Measurements from ENCODE around the gene DNAH1.

The DNAH1 gene

DNA sequence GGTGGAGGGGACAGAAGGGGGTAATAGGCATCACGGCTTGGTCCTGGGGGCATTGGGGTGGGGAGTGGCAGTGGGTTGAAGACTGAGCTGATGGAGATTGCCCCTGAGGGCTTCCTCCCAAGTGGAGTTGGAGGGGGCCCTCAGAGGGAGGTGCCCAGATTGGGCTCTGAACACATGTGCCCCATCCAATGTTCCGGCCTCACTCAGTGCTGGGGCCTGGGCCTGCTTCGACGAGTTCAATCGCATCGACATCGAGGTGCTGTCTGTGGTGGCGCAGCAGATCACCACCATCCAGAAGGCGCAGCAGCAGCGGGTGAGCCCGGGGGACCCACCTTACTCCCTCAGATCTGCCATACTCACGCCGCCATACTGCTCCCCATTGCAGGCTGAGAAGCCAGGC is 45.3 kb downstream of the DNAH1 start:
- Histone ChIP-seq H2AFZ (ENCODE audit: low read length) (no peak overlapping the region), H3K79me2 (ENCODE audit: low read length) (no peaks in the 10 kb centered on the region), H3K36me3 (replicated peaks; ENCODE audit: insufficient read depth, low read length) (no peaks in the 10 kb centered on the region), H3K27ac (ENCODE audit: low read length) (no peak overlapping the region), H3K9ac (ENCODE audit: low read length) (no peak overlapping the region), H3K4me3 (ENCODE audit: low read length) (no peak overlapping the region), H3K27me3 (replicated peaks; ENCODE audit: insufficient read depth, low read length) (no peaks in the 10 kb centered on the region), H3K9me2 (replicated peaks; ENCODE audit: insufficient read depth, low read length) (no peaks in the 10 kb centered on the region), H3F3A (ENCODE audit: insufficient read depth, low read length) (no peaks in the 10 kb centered on the region), H3K4me2 (ENCODE audit: low read depth, low read length) (no peak overlapping the region), H3K9me3 (replicated peaks; ENCODE audit: insufficient read depth, low read length) (no peaks in the 10 kb centered on the region), H4K20me1 (ENCODE audit: insufficient read depth, low read length) (no peaks in the 10 kb centered on the region), H3K4me1 (ENCODE audit: low read length) (no peaks in the 10 kb centered on the region)
- TF ChIP-seq EZH2 (optimal IDR thresholded peaks at IDR 0.05; ENCODE audit: low read depth, low read length) (no peak), EZH2phosphoT487 (IDR thresholded peaks at IDR 0.05; ENCODE audit: low read length) (no peak)
- TF ChIP-seq, protein P1, sequence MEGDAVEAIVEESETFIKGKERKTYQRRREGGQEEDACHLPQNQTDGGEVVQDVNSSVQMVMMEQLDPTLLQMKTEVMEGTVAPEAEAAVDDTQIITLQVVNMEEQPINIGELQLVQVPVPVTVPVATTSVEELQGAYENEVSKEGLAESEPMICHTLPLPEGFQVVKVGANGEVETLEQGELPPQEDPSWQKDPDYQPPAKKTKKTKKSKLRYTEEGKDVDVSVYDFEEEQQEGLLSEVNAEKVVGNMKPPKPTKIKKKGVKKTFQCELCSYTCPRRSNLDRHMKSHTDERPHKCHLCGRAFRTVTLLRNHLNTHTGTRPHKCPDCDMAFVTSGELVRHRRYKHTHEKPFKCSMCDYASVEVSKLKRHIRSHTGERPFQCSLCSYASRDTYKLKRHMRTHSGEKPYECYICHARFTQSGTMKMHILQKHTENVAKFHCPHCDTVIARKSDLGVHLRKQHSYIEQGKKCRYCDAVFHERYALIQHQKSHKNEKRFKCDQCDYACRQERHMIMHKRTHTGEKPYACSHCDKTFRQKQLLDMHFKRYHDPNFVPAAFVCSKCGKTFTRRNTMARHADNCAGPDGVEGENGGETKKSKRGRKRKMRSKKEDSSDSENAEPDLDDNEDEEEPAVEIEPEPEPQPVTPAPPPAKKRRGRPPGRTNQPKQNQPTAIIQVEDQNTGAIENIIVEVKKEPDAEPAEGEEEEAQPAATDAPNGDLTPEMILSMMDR (IDR thresholded peaks at IDR 0.05; ENCODE audit: low read length): no peak
- DNase-seq: no peak

- Histone ChIP-seq H3K4me1 (ENCODE audit: low read length) (no peaks in the 10 kb centered on the region), H3K9me3 (replicated peaks; ENCODE audit: insufficient read depth, low read length) (no peaks in the 10 kb centered on the region), H3K27me3 (replicated peaks; ENCODE audit: insufficient read depth, low read length) (no peaks in the 10 kb centered on the region), H3K9ac (ENCODE audit: low read length) (no peak overlapping the region), H4K20me1 (ENCODE audit: insufficient read depth, low read length) (no peaks in the 10 kb centered on the region), H3K27ac (ENCODE audit: low read length) (no peak overlapping the region), H2AFZ (ENCODE audit: low read length) (no peak overlapping the region), H3K4me2 (ENCODE audit: low read depth, low read length) (no peak overlapping the region), H3F3A (ENCODE audit: insufficient read depth, low read length) (no peaks in the 10 kb centered on the region), H3K4me3 (ENCODE audit: low read length) (no peak overlapping the region), H3K36me3 (replicated peaks; ENCODE audit: insufficient read depth, low read length) (no peaks in the 10 kb centered on the region), H3K79me2 (ENCODE audit: low read length) (no peaks in the 10 kb centered on the region), H3K9me2 (replicated peaks; ENCODE audit: insufficient read depth, low read length) (no peaks in the 10 kb centered on the region)
- DNase-seq: no peak
- TF ChIP-seq, protein P1 (IDR thresholded peaks at IDR 0.05; ENCODE audit: low read length): no peak
- TF ChIP-seq EZH2 (optimal IDR thresholded peaks at IDR 0.05; ENCODE audit: low read depth, low read length) (no peak), EZH2phosphoT487 (IDR thresholded peaks at IDR 0.05; ENCODE audit: low read length) (no peak)
Observed at GRCh38 chr3:52361898-52362297, 45.8 kb downstream of the DNAH1 start.

GRCh38 chr3:52364322-52365035 is 48.4 kb downstream of the DNAH1 start:
- Histone ChIP-seq H3K79me2 (ENCODE audit: low read length) (no peaks in the 10 kb centered on the region), H3F3A (ENCODE audit: insufficient read depth, low read length) (no peaks in the 10 kb centered on the region), H3K4me3 (ENCODE audit: low read length) (no peak overlapping the region), H3K27me3 (replicated peaks; ENCODE audit: insufficient read depth, low read length) (no peaks in the 10 kb centered on the region), H3K9me2 (replicated peaks; ENCODE audit: insufficient read depth, low read length) (no peaks in the 10 kb centered on the region), H4K20me1 (ENCODE audit: insufficient read depth, low read length) (no peaks in the 10 kb centered on the region), H3K9ac (ENCODE audit: low read length) (no peak overlapping the region), H3K9me3 (replicated peaks; ENCODE audit: insufficient read depth, low read length) (no peaks in the 10 kb centered on the region), H3K4me1 (ENCODE audit: low read length) (no peaks in the 10 kb centered on the region), H3K4me2 (ENCODE audit: low read depth, low read length) (no peak overlapping the region), H3K27ac (ENCODE audit: low read length) (no peak overlapping the region), H2AFZ (ENCODE audit: low read length) (no peak overlapping the region), H3K36me3 (replicated peaks; ENCODE audit: insufficient read depth, low read length) (no peaks in the 10 kb centered on the region)
- no peak for DNase-seq
- TF ChIP-seq EZH2 (optimal IDR thresholded peaks at IDR 0.05; ENCODE audit: low read depth, low read length) (no peak), EZH2phosphoT487 (IDR thresholded peaks at IDR 0.05; ENCODE audit: low read length) (no peak)
- TF ChIP-seq, protein P1 (IDR thresholded peaks at IDR 0.05; ENCODE audit: low read length): no peak
